Measurements from ENCODE around the gene DLL1.
"Not testable (repeated sequence)": the region's sequence is repeated elsewhere in the genome, so short reads cannot be mapped to it uniquely, and the experiment has no call there.

DNA sequence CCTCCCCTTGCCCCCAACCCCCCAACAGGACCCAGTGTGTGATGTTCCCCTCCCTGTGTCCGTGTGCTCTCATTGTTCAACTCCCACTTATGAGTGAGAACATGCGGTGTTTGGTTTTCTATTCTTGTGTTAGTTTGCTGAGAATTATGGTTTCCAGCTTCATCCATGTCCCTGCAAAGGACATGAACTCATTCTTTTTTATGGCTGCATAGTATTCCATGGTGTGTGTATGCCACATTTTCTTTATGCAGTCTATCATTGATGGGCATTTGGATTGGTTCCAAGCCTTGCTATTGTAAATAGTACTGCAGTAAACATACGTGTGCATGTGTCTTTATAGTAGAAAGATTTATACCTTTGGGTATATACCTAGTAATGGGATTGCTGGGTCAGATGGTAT is 44.3 kb upstream of the DLL1 start:
- not testable (repeated sequence) for TF ChIP-seq CTCF (conservative IDR thresholded peaks at IDR 0.05; ENCODE audit: low read length); EZH2phosphoT487 (IDR thresholded peaks at IDR 0.05; ENCODE audit: borderline replicate concordance, low read depth, low read length)

Data from OCI-LY7 (cell line).